GM18526 (cell line): ENCODE measurements around the gene OR5AS1.

ENCODE experiments used
- POLR2A ChIP-seq: IDR thresholded peaks from 3 replicates; pipeline ENCODE4 v1.6.1; 2011; ENCODE audit not compliant: insufficient read length; ENCODE audit errors: extremely low read depth

The OR5AS1 gene

DNA sequence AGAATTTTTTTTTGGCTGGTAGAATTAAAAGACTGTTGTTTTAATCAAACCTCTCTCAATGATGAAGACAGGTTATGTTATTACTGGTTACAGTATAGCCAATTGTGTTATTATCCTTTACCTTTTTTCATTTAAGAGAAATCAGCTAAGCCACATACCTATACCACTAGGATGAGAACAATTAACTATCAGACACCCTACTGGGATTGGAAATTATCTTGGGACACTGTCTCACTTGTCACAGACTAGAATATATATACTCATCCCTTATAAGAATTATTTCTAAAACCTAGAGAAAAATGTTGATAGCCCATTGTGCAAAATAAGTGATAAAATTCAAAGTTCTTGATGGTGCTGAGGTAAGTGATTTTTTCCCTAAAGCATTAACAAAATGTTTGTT, at the start of gene OR5AS1:
Gene OR5AS1, plus strand, starts transcription at position 301 of the 400 bp plus-strand sequence. CDS start 2,765 bp downstream, outside the sequence.
- no peak for TF ChIP-seq POLR2A

GRCh38 chr11:55994525-55994924, 32.9 kb upstream of the OR5AS1 start, which contains the start of gene OR5F1:
OR5F1 (minus strand) TSS chr11:55994625; CDS start chr11:55994625, 0 bp downstream.
- no peak for TF ChIP-seq POLR2A

GRCh38 chr11:56010716-56011115, 16.7 kb upstream of the OR5AS1 start:
- TF ChIP-seq POLR2A = no peak

DNA sequence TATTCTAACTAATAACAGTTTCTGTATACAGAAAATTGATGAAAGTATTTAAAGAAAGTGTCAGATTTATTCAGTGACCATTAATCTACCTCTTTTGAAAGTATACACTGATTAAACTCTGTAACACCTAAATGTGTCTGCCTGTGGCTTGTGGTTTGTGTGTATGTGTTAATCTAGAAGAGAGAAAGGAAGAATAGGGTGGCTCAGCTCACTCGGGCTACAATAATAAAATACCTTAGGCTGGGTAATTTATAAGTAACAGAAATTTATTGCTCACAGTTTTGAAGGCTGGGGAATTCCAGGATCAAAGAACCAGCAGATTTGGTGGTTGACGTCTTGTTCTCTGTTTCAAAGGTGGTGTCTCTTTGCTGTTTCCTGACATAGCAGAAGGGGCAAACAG, 13.6 kb upstream of the OR5AS1 start:
- TF ChIP-seq POLR2A = no peak

GRCh38 chr11:56045538-56045937, 18.1 kb downstream of the OR5AS1 start:
- TF ChIP-seq POLR2A = no peak

GRCh38 chr11:56048480-56048879, 21.0 kb downstream of the OR5AS1 start:
- no peak for TF ChIP-seq POLR2A

DNA sequence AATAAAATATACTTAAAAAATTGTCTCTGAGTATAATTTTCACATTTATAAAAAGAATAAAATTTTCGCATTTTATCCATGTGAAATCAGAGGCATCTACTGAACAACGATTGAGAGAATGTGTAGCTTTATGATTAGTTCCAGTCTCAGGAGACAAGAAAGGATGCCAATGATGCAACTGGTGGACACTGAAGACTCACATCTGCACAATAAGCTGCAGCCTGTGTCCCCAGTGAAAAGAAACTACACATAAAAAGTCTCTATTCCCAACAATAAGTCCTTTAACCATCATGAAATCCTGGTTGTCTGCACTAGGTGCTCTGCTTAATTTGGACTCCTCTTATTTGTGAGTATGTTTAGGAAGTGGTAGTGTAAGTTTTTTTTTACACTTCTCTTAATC, 22.0 kb downstream of the OR5AS1 start:
- TF ChIP-seq POLR2A = no peak

GRCh38 chr11:56066980-56067379, 39.5 kb downstream of the OR5AS1 start:
- no peak for TF ChIP-seq POLR2A
